NB4 (cell line): Measurements from ENCODE around the gene NPFFR2.
"Not testable (repeated sequence)": the region's sequence is repeated elsewhere in the genome, so short reads cannot be mapped to it uniquely, and the experiment has no call there.

Experiments used
- DNase-seq: peaks from one replicate; pipeline ENCODE4 v3.0.0; 2010; ENCODE audit warnings: low read depth
- H3K4me3 ChIP-seq: one replicate; pipeline ENCODE4 v1.5.1; 2011; ENCODE audit warnings: mild to moderate bottlenecking, low read depth, low read length, moderate library complexity
- CTCF ChIP-seq: IDR thresholded peaks from one replicate; pipeline ENCODE4 v1.5.1; 2012; ENCODE audit warnings: low read depth, low read length
- MAX ChIP-seq: IDR thresholded peaks from 2 replicates; pipeline ENCODE4 v1.6.1; 2011; ENCODE audit warnings: low read depth, low read length
- MYC ChIP-seq: IDR thresholded peaks from 2 replicates; pipeline ENCODE4 v1.6.1; 2011; ENCODE audit warnings: low read depth, low read length
- POLR2A ChIP-seq: IDR thresholded peaks from 2 replicates; pipeline ENCODE4 v1.6.1; 2011; ENCODE audit warnings: mild to moderate bottlenecking; ENCODE audit not compliant: insufficient read length; ENCODE audit errors: extremely low read depth

The NPFFR2 gene

GRCh38 chr4:72067051-72067450 lies 35.3 kb downstream of the NPFFR2 start:
- TF ChIP-seq CTCF: no peak
- TF ChIP-seq MYC: no peak
- TF ChIP-seq MAX: no peak
- TF ChIP-seq POLR2A: no peak
- no peak overlapping the region for H3K4me3 ChIP-seq
- DNase-seq: no peak

GRCh38 chr4:72073816-72074215 lies 42.0 kb downstream of the NPFFR2 start:
- DNase-seq: no peak
- H3K4me3 ChIP-seq: no peak overlapping the region
- TF ChIP-seq POLR2A (no peak), MYC (no peak)

- H3K4me3 ChIP-seq: no peak overlapping the region
- TF ChIP-seq MYC (no peak), POLR2A (no peak), MAX (no peak), CTCF (no peak)
- no peak for DNase-seq
These were observed 44.8 kb downstream of the NPFFR2 start for GRCh38 chr4:72076562-72076961.

- H3K4me3 ChIP-seq: no peak overlapping the region
- TF ChIP-seq MYC: no peak
- no peak for TF ChIP-seq MAX
- DNase-seq: no peak
These were observed 45.5 kb downstream of the NPFFR2 start for GRCh38 chr4:72077346-72077745.

GRCh38 chr4:72084587-72085011 lies 52.8 kb downstream of the NPFFR2 start:
- no peak for DNase-seq
- H3K4me3 ChIP-seq: no peak overlapping the region
- no peak for TF ChIP-seq MYC
- no peak for TF ChIP-seq CTCF
- TF ChIP-seq MAX: no peak

- H3K4me3 ChIP-seq, DNase-seq: not testable (repeated sequence)
These were observed 58.8 kb downstream of the NPFFR2 start for GRCh38 chr4:72090606-72091005.

- DNase-seq: no peak
- H3K4me3 ChIP-seq: no peak overlapping the region
- TF ChIP-seq POLR2A (no peak), CTCF (no peak), MYC (no peak), MAX (no peak)
These were observed 62.4 kb downstream of the NPFFR2 start for GRCh38 chr4:72094059-72094797.
